HG02852 (cell line): ENCODE measurements around the gene CYSTM1.
A peak's percentile ranks its signal among the peaks of the same experiment; 100 is the strongest.
"Not testable (repeated sequence)": the region's sequence is repeated elsewhere in the genome, so short reads cannot be mapped to it uniquely, and the experiment has no call there.

Source experiments
- ATAC-seq: cut with Tn5 transposase; IDR thresholded peaks from one replicate; pipeline ENCODE4 v1.9.1; 2021; ENCODE audit warnings: mild to moderate bottlenecking, moderate library complexity; ENCODE audit not compliant: unreplicated experiment

The CYSTM1 gene

DNA sequence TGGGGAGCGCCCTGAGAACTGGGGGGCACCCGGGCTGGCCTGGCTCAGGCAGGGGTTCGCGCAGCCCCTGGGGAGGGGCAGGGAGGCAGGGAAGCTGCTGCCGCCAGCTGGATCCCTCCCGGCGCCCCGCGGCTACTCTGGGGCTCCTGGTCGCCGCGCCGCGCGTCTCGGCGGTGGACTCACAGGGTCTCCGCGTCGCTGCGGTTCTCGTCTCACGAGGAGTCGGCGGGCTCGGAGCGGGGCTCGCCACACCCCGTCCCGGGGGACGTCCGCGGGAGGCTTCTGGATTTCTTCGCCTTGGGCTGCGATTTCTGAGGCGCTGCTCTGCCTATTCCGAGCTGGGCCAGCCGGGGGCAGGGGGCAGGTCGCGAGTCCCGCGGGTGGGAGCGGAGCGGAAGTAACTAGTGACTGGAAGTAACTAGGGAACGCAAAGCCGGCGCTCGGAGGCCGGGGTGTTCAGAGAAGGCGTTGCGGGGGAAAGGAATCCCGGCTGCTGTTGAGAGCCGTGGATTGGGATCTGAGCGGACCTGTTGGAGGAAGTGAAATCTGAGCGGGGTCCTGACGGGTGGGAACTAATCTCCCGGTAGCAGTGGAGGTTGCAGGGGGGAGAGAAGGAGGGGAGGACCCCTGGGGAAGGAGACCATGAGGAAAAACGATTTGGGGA is 511 bp downstream of the CYSTM1 start:
- peak; percentile 54 for ATAC-seq

DNA sequence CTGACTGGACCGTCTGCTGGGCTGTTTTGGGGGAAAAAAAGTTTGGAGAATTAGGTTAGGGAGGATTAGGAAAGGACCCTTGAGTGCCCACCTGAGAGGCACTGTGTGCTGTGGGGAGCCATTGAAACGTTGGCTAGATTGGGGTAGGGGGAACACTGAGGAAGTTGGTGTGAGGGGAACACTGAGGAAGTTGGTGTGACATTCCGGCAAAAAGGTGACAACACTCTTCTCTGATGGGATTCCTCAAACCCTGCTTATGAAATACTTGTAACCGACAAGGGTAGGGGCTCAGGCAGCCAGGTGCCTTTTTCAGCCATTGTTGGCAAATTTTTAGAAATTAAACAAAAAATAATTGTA is 1.0 kb downstream of the CYSTM1 start:
- ATAC-seq, result no peak

DNA sequence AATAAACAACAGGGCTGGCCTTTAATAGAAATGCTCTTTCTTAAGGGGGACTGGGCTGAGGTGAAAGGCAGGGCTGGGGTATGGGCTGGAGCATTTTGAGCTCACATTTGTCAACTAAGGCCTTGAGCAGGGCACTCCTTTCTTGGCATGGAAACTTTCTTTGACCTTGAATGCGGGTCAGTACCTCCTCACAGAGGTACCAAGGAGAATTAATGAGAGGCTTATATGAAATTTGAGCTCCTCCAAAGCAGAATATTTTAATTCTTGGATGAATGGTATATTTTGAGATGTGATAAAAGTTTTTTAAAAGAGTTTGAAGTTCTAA is 3.1 kb downstream of the CYSTM1 start:
- ATAC-seq, result no peak

DNA sequence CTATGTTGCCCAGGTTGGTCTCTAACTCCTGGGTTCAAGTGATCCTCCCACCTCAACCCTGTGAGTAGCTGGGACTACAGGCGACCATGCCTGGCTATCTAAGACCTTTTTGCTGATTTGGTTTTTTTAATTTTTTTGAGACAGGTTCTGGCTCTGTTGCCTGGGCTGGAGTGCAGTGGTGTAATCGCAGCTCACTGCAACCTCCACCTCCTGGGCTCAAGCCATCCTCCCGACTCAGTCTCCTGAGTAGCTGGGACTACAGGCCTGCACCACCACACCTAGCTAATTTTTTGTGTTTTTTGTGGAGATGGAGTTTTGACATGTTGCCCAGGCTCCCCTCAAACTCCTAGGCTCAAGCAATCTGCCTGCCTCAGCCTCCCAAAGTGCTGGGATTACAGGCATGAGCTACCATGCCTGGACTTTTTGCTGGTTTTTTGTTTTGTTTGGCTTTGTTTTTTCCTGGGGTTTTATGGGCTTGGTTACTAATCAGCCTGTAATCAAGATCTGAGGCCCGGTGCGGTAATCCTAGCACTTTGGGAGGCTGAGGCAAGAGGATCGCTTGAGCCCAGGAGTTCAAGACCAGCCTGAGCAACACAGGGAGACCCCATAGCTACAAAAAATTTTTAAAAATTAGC is 3.6 kb downstream of the CYSTM1 start:
- ATAC-seq, result no peak

DNA sequence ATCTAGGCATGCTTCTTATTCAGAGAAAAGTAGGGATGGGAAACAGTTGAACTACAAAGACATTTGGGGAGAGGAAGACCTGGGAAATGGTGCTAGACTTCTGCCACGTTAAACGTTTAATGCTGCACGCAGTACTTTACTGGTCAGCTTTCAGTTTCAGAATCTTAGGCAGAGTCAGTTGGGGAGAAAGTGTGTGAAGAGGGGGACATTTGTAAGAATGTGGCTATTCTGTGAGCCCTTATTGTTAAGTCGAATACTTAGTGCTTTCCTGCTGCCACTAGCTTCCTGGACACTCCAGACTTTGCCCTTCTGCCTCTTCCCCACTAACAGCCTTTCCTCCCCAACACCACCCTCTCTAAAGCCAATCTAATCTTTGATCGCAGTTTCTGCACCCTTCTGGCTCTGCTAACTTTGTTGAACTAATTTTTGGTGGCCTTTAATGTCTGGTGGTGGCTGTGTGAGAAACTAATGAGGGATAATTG is 6.1 kb downstream of the CYSTM1 start:
- no peak for ATAC-seq

DNA sequence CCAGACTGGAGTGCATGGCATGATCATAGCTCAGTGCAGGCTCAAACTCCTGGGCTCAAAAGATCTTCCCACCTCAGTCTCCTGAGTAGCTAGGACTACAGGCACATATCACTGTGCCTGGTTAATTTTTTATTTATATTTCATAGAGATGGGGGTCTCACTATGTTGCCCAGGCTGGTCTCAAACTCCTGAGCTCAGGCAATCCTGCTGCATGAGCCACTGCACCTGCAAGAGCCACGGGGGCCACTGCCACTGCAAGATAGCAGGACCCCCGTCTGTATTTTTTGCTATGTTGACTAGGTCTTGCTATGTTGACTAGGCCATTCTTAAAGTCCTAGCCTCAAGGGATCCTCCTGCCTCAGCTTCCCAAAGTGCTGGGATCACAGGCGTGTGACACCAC is 6.5 kb downstream of the CYSTM1 start:
- ATAC-seq, result no peak

DNA sequence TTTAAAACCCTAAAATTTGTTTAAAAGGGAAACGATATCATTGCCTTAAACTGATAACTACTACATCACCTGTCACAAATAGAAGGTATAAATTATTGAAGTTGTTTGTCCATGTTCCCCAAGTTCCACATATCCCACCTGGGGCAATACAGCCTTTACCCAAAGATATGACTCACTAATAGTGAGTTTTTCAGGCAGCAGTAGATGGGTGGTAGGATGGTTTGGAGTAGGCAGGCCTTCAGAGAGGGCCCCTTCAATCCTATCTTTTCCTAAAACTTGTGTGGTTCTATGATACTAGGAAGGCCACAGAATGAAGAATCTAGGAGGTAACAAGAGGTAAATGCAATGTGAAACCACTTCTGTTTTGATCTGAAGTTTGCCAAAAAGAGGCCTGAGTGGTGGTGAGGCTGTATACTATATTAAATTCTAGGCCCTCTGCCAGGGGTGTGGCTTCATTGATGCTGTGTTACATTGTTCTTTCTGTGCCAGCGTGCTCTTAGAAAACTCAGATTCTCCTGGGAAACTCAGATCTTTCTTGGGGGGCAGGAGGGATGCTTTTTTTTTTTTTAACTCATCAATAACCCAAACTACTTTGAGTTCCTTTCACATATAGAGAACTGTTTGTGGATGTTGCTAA is 7.2 kb downstream of the CYSTM1 start:
- no peak for ATAC-seq

DNA sequence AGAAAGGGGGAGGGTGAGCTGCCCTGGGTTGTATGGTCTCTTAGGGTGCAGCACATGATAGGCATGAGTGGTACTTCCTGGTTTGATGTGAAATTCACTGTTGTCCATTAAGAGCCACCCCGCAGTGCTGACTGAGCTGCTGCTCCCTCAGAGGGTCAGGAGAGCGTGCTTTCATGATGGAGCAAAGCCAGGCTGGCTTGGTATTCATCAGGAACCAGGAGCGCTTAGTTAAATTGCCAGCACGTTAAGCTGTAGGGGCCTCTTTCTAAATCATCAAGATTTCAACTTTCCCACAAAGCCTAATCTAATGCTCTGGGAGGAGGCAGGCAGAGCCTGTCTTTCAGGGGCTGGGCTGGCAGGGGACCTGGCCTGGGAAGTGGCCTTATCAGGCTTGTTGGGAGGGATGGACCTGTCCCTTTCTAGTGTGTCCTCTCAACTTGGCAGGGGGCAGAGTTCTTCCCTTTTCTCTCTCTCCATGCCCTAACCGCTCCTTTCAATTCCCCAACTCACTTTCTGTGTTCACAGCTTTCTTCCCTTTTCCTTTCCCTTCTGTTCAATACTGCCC is 7.9 kb downstream of the CYSTM1 start:
- no peak for ATAC-seq

DNA sequence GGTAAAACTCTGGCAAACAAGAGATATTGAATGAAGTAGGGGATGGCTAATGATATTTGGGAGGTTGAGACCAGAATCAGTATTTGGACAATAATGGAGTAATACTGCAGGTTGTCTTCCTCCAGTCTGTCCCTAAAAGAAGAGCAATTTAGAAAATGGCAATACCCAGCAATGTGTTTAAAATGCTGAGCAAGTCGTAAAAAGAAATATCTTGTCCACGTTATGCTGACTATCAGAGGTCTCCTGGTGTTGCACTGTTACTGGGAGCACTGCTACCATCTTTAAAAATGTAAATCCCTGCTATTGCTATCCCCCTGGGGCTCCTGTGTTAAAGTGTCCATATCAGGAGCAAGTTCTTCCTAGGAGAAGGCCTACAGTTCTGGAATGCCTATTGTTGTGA is 10.4 kb downstream of the CYSTM1 start:
- no peak for ATAC-seq

DNA sequence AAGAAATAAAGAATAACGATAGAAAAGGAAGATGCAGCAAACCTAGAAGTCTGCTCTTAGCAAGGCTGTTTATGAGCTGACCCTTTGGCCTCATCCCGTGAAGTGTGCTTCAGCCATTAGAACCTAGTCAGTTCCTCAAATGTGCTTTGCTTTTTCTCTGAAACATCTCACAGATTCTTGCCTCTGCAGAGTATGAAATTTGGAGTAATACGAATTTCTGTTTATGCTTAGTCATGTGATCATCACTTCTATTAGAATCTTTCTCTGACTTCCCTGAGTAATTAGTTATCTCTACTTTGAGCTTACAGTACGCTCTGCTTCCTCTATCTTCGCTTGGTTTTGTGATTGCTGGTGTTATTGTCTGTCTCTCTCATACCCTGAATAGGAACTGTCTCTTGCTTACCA is 11.3 kb downstream of the CYSTM1 start:
- no peak for ATAC-seq

DNA sequence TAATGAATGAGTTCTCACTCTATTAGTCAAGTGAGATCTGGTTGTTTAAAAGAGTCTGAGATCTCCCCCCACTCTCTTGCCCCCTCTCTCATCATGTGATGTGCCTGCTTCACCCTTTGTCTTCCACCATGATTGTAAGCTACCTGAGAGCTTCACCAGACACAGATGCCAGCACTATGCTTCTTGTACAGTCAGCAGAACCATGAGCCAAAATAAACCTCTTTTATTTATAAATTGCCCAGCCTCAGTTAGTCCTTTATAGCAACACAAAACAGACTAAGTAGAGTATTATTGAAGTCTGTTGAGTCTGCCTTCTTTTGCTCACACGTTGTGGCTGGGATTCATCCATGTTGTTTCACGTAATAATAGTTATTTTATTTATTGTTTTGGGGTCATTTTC is 14.3 kb downstream of the CYSTM1 start:
- ATAC-seq, result no peak

DNA sequence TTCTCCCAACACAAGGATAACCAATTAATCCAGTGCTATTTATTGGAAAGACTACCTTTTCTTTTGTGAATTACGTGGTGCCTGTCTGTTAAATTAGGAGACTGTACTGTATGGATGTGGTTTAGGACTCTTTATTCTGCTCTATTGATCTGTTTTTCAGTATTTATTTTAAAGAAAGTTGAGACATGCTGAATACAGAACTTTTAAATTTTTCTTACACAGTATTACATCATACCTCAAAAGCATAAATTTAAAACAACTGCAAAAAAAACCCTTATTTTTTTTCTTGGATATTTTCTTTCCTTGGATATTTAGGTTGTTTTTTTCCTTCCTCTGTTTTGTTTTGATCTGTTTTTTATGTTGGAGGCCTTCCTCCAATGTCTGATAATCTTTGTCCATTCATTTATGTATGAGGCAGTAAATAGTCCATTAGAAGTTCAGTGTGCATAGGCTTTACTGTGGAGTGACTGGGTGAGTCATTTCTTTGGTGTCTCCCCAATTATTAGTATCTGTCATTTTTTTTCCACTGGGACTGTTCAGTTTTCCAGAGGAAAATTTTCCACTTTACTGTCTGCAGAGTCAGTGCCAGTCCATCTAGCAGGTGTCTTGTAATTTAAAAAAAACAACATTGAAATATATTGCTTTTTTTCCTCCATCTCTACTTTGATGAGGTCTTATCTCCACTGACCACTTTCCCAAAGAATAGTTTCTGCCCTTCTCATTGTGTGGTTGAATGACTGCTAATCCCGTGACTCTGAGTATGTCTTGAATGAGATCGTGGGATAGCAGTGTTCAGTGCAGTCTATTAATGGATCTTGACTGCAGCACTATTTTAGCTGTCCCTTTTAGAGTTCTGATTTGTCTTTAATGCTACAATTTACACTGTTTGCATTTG is 15.2 kb downstream of the CYSTM1 start:
- ATAC-seq, result no peak

DNA sequence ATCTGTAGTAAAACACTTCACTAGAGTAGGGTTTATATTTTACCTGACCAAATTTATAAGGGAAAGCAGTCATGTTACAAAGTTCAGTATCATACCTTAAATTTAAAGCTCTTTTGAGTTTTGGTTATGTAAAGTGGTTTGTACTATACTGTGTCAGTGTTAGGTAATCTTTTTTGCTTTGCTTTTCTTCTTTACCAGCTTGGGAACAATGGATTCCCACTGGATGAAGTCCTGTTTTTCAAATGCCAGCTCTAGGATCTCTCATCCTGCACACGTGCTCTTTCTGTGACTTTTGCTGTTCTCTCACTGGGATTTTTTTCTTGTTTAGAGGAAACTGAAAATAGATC is 15.9 kb downstream of the CYSTM1 start:
- no peak for ATAC-seq

DNA sequence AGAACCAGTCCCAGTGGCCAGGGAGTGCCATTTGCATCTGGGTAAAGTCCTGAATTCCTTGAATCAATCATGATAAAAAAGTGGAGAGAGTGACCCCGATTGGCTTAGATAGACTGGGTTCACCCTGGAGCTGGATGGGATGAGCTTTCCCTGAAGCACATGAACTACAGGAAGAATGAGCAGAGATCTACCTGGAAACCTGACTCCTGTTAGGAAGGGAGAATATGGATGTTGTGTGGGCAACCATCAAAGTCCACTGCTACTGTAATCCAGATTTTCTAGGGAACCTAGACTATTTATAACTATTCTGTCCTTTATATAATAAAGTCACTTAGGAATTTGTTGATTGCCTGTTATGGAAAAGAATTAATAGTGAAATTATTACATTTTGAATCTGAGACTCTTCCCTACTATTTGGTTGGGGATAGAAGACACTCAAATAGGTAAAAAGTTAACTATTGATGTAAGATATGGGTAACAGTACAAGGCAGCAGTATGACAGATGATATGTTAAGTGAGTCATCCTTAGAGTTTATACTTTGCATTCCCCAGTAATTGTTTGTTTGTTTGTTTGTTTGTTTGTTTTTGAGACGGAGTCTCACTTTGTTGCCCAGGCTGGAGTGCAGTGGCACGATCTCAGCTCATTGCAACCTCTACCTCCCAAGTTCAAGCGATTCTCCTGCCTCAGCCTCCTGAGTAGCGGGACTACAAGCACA is 17.9 kb downstream of the CYSTM1 start:
- no peak for ATAC-seq

DNA sequence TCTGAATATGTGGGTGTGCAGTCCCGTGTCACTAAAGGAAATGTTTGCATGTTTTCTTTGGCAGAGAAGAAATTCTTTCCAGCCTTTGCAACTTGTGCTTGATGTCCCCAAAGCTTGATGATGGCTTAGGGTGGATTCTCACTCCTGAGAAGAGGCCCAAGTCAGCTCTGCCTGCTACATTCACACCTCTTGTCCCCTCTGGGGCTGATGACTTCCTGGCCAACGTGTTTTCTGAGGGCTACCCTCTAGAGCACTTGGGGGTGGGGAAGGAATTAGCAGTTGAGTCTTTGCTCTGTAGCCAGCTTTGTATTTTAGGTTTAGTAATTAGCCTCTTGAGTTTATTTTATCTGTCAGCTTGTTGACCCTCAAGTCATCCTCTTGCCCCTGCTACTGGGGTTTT is 19.7 kb downstream of the CYSTM1 start:
- ATAC-seq, result no peak

DNA sequence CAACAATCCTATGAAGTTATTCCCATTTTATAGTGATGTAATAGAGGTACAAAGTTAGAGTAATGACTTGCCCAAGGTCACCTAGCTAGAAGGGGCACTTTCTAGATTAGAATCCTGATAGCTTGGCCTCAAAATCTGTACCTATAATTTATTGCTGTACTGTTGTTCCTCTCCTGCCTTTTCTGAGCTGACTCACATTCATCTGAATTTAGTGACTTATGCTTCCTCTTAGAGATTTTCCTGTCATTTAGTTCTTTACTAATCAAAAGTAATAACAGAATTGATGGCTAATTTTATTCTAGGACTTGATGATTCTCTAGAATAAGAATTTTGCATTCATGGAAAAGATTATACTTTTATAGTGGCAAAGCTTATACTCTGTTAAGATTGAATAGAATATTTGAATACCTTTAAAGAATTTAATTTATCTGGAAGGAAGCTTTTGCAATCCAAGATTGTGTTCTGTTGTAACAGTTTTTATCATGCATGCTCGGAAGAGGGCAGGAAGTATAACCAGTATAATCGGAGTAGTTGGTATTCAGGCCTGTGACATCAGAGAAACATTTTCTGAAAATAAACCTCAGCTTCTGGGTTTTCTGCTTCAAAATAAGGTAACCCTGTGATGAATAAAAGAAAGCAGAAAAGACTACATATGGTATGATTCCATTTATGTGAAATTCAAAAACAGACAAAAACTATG is 21.3 kb downstream of the CYSTM1 start:
- ATAC-seq, result no peak

DNA sequence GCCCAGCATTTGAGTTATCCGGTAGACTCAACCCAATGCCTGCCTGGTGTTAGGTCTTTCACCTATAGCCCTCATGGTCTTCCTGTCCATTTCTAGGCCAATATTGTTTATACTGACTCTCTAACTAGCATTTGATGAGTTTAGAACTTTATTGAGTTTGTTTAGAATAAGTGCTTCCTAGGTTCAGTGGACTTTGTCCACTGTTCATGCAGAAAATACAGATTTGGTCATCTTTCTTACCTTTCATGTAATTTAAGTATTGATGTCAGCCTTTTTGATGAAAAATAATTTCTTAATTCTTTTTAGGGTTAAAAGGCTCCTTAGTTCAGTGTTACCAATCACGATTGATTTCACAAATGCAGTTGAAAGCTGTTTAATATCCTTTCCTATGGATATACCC is 22.0 kb downstream of the CYSTM1 start:
- ATAC-seq, result no peak

DNA sequence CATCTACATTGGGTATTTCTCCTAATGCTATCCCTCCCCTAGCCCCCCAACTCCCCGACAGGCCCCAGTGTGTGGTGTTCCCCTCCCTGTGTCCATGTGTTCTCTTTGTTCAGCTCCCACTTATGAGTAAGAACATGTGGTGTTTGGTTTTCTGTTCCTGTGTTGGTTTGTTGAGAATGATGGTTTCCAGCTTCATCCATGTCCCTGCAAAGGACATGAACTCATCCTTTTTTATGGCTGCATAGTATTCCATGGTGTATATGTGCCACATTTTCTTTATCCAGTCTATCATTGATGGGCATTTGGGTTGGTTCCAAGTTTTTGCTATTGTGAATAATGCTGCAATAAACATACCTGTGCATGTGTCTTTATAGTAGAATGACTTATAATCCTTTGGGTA is 23.9 kb downstream of the CYSTM1 start:
- ATAC-seq, result not testable (repeated sequence)

DNA sequence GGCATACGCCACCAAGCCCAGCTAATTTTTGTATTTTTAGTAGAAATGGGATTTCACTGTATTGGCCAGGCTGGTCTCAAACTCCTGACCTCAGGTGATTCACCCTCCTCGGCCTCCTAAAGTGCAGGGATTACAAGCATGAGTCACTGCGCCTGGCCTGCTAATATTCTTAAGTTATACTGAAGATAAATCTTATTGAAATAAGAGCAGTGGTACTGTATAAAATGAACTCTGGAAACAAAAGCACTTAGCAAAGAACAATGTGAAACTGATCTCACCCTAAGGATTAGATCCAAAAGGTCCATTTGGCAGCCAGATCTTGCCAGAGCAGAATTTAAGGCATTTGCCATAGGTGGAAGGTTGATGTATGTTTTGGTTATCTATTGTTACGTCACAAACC is 27.1 kb downstream of the CYSTM1 start:
- no peak for ATAC-seq

DNA sequence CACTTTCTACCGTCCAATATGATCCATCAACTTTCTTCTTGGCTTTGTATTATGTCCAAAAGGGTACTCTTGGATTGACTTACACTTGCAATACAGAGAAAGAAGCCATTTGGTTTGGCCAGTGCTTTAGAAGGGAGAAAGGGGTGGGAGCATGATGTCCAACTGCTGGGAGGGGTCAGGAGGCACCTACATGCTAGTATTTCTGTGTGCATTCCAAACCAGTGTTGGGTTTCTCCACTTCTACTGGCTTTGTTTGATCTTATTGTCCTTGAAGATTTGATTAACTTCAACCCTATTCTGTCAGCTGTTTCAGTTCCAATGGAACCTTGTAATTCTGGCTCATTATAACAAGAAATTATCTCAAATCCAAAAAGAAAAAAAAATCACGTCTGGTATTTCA is 27.6 kb downstream of the CYSTM1 start:
- no peak for ATAC-seq
